CD4-positive, alpha-beta T cell treated with Interleukin-17A for 1 hour (primary cell): ENCODE results near the gene FASTKD2.
A peak's percentile ranks its signal among the peaks of the same experiment; 100 is the strongest.

Experiments
- DNase-seq: peaks from one replicate; pipeline ENCODE4 v3.0.0-alpha.2; 2020

The FASTKD2 gene

DNA sequence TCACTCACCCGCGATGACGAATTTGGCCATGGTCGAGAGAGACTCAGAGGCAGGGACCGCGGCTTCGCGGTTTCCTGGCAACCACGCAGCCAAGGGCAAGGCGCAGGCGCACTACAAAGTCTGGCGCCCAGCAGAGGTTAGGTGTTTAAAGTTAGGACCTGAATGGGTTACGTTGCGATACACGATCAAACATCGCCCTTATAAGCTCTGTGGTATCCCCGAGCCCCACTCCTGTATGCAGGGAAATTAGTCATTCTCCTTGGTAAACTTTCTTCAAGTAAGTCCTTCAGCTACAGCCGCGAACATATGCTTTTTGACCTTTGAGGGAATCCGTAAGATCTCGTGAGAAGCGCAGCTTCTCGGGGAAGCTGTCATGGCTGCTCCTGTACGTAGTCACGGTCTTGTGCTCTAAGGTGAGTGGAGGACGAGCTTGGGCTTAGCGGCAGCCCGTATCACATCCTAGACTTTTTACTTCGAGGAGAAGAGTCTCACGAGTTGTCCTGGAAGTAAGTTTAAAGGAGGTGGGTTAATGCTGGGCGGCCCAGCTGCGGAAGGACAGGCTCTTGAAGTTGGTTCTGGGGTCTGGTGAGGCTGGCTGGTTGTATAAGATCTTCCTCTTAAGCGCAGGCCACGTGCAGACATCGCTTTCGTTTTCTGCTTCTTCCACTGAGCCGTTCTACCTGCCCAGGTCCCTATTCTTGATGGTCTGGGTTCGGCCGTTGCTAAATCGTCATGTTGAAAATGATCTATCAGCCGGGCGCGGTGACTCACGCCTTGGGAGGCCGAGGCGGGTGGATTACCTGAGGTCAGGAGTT is at the start of gene FASTKD2, which contains the start of gene MDH1B:
FASTKD2 (plus strand) TSS at position 365 of the 815 bp plus-strand sequence. CDS start 1,088 bp downstream, outside the sequence.
MDH1B (minus strand) TSS at position 87 of the 815 bp plus-strand sequence; CDS start at position 30, 57 bp downstream.
- peak; percentile 93 for DNase-seq

DNA sequence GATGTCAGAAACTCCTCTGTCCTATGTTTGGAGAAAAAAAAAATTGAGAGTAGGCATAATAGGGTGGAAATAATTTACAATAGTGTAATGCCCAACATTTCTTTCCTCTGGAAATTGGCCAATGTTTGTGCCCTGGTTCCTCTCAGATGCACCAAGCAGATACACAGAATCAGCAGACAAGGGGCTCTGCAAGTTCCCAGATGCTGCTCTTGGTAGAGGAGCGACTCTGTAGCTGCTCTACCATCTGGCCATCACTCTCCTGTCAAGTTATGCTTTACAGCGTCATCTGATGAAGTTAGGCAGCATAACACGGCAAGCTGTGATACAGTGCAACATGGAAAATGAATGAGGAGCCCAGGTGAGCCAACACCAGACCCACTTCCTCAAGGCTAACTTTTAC is 48.8 kb upstream of the FASTKD2 start:
- no peak for DNase-seq

DNA sequence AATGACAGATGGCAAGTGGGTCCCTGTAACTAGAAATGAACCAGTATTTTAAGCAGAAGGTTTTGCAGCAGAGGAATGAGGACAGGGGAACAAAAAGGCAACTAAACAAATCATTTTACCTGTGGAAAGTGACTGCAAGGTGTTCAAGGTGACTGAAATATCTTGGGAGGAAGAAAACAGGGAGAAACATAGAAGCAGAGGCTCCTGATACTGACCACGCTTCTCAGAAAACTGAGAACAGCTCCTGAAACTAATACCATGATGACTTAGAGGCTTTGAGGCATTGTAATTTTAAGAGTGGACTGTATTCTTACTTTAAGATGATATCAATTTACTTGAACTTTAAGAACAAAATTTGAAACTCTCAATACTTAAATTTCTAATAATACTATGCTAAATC is 47.1 kb upstream of the FASTKD2 start, which contains the start of gene DYTN:
DYTN (minus strand) TSS at position 101 of the 400 bp plus-strand sequence. CDS start 117 bp downstream, outside the sequence.
- no peak for DNase-seq

DNA sequence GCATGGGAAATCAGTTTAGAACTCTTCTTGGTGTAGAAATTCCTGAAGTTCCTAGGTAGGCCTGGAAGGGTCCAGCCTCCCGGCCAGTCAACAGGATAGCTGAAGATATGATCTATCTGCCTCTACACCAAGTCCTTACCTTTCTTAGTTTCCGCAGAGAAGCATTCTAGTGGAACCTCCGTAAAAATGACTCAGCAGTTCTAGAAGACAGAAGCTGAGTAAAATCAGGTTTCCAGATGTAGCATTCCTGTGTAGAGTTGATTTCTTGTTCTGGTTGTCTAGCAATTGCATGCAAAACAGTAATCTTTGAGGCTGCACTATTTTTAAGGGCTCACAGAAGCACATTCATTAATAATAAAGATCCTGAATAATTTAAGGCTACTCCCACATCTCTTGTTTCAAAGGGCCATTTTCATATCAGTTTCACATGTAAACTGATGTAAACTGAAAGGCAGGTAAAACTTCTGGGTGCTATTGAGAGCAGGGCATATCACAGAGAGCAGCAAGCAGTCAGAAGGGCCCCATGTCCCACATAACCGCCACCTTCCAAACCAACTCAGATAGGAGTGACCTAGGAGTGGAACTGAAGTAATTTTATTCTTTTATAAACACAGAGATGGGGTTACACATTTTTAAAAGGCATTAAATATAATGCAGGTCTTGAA is 44.0 kb upstream of the FASTKD2 start:
- no peak for DNase-seq

DNA sequence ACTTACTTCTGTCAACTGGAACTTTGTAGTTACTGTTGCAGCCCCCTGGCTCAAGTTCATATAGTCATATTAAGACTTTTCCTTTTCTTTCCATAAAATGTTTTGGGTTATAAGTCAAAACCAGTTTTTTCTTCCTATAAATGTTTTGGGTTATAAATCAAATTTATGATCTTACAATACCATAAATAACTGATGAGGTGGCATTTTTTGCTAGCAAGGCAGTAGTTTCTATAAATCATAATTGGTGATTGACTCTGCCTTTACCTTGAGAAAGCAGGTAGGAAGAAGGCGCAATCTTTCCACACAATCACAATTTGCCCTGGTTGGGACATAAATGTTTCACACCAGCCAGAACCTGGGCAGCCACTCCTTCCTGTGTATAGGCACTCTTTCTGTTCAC is 42.1 kb upstream of the FASTKD2 start:
- DNase-seq, result no peak

DNA sequence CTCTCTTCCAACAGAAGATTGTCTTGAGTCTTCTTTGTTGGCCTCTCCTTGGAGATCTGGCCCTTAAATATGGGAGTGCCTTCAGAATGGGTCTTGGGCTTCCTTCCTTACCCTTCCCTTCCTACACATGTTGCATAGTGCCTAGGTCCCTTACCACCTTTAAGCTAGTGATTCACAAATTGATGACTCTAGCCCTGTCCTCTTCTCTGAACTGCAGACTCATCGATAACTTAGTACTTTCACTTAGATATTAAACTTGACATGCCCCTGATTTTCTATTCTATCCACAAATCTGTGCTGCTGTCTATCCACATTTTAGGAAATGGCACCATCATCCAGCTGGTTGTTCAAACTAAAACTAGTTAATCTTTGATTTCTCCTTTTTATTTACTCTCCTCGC is 38.1 kb upstream of the FASTKD2 start:
- no peak for DNase-seq

DNA sequence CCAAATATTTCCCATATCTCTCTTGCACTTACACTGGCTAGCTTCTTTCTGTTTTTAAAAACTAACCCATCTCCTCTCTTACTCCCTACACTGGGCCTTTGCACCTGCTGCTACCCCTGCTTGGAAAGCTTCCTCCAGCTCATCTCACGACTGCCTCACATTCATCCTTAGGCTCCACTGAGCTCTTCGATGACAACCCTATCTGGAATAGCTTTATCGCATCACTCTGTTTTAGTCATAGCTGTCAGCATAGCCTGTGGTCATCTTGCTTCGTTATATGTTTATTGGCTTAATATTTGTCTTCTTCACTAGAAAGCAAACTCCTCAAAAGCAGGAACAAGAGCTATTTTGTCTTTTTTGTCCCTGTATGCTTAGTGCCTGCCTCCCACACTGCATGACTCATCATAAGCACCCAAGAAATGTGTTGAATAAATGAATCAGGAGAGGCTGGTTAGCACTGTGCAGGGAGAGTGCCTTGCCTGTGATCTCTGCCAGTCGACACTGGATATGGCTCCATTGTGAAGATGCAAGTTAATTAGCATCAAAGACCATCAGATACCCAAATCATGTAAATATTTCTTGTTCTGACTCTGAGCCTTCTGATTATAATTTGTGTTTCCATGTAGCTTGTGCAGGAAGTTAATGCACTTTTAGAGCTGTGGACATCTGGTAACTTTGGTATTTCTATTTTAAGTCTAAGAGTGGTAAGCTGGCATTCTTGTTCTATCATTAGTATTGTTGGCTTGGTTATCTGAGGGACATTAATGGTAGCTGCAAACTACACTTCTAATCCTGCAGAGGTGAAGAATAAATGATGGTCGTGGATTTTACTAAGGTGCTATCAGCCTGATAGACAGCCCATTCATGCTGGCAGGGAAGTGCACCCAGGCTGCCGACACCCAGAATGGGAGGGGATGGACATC is 36.9 kb upstream of the FASTKD2 start:
- no peak for DNase-seq

DNA sequence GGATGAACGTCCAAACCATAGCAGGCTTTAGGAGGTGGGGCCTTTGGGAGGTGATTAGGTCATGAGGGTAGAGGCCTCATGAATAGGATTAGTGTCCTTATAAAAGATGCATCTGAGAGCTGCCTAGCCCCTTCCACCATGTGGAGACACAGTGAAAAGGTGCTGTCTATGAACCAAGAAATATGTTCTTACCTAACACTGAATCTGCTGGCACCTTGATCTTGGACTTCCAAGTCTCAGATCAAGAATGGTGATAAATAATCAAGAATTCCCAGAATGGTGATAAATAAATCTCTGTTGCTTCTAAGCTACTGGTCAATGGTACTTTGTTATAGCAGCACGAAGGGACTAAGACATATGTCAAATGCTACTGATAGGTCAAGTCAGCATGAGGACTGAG is 32.1 kb upstream of the FASTKD2 start:
- no peak for DNase-seq

DNA sequence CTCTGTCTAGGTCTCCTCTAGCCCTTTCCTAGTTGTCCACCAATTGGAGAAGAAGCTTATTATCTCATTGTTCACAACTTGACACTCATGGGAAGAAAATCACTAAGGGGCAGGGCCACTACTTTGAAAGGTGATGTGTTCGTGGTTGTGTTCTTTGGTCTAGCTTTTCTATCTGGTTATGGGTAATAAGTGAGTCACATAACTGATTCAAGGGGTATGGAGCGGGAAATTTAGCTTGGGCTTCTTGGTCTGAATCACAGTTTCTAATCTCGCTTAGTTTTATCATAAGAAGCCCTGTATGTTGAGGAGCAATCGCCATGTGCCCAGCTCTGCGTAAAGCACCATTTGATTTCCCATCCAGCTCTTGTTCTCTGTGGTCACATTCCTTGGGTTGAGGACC is 28.5 kb upstream of the FASTKD2 start:
- no peak for DNase-seq

DNA sequence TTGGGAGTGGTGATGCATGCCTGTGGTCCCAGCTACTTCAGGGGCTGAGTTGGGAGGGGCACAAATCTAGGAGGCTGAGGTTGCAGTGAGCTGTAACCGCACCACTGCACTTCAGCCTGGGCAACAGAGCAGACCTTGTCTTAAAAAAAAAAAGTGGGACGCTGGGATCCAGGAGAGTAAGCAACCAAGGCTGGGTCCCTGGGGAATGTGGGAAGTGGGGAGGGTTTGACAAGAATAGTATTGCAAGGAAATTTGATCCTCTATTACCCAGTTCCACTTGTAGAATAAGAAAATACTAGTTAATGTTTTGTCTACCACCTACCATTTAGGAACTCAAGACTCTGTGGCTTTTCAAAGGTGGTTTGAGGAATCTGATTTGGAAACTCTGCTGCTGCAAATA is 26.1 kb upstream of the FASTKD2 start:
- DNase-seq, result no peak

DNA sequence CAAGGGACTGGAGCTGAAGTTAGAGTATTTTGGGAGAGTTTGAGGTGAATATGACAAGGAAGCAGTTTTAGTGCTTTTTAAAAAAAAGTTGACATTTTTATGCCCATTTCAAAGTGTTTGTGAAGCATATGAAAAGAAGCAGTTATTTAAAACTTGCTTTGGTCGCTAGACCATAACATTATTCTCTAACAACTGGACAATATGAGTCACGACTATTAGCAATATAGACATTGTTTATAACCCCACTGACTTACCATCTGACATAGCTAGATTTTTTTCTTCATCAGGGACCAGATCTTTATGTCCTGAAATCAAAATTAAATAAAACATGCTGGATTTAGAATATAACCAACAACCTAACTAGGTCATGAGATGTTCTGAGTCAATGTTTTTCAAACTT is 24.6 kb upstream of the FASTKD2 start:
- no peak for DNase-seq

DNA sequence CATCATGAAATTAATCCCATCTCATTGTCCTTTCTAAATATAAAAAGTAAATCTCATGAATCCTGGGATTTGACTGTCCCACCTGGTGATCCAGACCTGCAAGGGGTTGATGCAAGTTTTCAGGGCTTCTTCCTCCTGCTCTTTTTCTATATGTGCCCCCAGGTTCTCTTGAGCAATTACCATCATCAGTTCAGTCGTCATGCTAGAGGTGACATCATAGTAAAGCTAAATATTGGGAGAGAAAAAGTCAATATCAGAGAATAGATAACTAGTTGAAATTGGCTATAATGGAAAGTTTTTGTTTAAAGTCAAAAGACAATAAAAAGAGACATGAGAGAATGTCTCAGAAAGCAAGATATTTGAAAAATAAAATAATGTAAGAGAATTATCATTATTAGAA is 8.6 kb upstream of the FASTKD2 start:
- DNase-seq, result no peak

DNA sequence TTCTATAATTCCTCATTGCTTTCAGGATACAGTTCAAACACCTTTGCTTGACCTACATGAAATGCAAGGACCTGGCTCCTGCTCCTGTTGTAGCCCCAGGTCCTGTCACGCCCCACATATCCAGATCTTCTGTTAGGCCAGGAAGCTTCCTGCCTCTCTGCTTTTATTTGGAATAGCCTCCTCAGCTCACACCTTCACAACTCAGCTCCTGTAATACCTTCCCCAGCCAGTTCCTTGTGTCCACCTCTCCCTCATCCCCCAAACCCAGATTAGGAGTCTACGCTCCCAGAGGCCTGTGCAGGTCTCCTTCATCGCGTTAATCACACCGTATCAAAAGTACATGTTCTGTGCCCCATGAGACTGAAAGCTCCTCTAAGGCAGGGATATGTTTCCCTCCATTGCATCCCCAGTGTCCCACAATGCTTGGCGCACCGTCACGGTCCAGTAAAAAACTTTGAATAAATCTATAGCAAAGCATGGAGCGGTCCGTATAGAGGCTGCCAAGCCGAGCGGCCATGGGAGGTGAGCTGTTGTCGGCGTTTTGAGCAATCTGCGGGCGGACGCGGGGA is 649 bp upstream of the FASTKD2 start:
- no peak for DNase-seq

DNA sequence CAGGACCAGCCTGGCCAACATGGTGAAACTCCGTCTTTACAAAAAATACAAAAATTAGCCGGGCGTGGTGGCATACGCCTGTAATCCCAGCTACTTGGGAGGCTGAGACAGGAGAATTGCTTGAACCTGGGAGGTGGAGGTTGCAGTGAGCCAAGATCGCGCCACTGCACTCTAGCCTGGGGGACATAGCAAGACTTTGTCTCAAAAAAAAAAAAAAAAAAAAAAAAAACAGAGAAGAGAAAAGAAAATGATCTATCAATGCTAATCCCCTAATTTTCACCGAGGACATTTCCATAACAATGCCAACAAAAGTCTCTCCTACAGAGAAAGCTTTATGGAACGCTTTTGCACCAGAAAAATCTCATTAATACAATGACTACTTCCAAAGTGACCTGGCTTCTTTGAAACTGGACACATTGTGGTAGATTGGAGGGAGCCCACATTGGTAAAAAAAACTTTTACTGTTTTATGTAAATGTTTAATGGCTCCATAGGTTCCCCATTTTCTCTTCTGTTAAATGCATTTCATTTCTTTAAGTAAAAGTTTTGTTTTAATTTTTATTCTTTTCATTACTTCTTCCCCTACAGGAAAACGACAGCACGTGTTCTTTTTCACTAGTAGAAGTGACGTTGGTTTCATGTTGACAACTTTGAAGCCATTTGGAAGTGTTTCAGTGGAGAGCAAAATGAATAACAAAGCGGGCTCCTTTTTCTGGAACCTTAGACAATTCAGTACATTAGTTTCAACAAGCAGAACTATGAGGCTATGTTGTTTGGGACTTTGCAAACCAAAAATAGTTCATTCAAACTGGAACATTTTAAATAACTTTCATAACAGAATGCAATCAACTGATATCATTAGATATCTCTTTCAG is 888 bp downstream of the FASTKD2 start:
- DNase-seq, result no peak

DNA sequence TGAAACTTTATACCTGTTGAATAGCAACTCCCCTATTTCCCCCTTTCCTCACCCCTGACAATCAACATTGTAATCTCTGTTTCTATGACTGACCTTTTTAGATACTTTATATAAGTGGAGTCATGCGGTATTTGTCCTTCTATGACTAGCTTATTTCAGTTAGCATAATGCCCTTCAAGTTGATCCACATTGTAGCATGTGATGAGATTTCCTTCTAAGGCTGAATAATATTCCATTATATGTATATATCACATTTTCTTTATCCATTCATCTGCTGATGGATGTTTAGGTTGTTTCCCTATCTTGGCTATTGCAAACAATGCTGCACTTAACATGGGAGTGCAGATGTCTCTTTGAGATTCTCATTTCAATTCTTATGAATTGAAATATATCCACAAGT is 9.5 kb downstream of the FASTKD2 start:
- no peak for DNase-seq

DNA sequence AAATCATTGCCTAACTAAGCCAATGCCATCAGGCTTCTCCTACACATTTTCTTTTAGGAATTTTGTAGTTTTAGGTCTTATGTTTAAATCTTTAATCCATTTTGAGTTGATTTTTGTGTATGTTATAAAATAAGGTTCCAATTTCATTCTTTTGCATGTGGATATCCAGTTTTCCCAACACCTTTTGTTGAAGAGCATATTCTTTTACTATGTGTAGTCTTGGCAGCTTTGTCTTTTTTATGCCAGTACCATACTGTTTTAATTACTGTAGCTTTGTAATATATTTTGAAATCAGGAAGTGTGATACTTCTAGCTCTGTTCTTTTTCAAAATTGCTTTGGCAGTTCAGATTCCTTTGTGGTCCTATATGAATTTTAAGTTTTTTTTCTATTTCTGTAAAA is 11.0 kb downstream of the FASTKD2 start:
- DNase-seq, result no peak

DNA sequence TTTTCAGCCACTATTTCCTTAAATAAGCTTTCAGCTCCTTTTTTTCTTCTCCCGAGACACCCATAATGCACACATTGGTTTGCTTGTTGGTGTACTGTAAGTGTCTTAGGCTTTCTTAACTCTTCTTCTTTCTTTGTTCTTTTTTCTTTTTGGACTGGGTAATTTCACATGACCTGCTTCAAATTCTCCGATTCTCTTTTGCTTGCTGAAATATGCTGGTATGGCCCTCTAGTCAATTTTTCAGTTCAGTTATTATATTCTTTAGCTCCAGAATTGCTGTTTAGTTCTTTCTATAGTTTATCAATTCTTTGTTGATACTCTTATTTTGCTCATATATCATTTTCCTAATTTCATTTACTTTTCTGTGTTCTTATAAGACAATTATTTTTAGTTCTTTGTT is 15.3 kb downstream of the FASTKD2 start:
- no peak for DNase-seq

DNA sequence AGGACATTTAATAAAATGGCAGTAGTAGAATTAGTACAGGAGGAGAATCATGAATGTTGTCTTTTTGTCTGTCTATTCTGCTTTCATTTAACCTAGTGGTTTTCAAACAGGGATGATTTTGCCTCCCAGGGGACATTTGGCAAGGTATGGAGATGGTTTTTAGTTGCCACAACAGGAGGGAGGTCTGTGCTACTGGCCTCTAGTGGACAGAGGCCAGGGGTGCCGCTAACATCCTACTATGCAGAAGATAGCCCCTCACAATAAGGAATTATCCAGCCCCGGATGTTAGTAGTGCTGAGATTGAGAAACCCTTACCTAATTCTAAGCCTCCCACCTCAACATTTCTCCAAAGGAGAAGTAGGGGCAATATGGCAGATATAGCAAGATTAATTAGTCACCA is 18.3 kb downstream of the FASTKD2 start:
- DNase-seq, result no peak

DNA sequence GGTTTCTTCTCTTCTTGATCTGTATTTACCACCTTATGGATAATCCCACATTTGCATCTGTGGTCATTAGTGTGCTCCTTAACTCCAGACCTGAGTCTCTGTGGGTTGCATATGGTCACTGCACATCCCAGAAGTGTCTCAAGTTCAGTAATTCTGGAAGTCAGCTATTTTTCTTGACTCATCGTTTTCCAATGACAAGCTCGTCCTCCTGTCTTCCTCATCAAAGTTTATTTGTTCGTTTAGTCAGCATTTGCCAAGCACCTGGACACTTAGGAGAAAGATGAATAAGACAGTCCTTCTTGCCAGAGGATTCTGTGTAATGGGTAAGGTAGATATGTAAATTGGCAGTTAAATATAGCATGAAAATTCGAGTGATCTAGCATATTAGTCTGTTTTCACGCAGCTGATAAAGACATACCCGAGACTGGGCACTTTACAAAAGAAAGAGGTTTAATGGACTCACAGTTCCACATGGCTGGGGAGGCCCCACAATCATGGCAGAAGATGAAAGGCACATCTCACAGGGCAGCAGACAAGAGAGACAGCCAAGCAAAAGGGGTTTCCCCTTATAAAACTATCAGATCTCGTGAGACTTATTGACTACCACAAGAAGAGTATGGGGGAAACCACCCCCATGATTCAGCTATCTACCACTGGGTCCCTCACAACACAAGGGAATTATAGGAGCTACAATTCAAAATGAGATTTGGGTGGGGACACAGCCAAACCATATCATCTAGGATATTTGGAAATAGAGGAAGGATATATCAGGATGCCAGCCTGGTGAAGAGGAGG is 19.4 kb downstream of the FASTKD2 start:
- no peak for DNase-seq

DNA sequence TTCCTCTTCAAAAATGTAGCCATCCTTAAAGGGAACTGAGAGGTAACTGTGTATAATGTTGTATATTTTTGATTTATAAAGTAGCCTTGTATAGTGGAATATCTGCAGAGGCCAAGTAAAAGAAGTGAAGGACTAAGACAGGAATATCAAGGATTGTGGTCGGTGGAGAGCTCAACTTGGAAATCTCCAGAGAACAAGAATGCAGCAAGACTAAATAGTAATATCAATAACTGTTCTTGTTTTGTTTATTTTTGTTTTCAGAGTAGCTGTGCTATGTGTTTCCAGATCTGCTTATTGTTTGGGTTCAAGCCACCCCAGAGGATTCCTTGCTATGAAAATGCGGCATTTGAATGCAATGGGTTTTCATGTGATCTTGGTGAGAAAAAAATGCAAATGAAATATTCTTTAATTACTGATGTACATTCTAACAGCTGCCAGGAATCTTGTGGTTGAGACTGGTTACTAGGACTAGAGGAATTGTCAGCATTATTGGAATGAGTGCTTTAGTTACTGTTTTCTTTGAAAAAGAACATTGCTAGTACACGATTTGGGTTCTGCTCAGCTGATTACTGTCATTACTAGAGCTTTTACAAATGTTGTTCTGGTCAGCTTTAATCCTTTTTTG is 25.0 kb downstream of the FASTKD2 start:
- DNase-seq, result no peak
